ENCODE data around the gene YRDC.

DNA sequence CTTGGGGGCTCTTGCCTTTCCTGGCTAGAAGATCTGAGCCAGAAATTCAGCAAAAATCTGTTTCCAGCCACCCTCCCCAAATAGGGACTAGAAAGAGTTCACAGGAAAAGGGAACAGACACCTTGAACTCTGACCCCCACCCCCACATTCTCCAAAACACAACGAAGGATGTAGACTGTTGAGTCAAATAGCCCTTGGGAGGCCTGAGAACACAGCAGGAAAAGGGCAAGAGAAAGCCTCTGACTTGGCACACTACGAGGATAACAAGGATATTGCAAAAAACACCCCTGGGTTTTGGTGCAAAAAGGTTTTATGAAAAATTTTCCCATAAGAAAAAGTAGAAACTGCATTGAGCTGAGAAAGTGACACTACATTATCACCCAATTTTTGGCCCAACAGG, 1.9 kb upstream of the YRDC start:
- TF ChIP-seq, protein P1, sequence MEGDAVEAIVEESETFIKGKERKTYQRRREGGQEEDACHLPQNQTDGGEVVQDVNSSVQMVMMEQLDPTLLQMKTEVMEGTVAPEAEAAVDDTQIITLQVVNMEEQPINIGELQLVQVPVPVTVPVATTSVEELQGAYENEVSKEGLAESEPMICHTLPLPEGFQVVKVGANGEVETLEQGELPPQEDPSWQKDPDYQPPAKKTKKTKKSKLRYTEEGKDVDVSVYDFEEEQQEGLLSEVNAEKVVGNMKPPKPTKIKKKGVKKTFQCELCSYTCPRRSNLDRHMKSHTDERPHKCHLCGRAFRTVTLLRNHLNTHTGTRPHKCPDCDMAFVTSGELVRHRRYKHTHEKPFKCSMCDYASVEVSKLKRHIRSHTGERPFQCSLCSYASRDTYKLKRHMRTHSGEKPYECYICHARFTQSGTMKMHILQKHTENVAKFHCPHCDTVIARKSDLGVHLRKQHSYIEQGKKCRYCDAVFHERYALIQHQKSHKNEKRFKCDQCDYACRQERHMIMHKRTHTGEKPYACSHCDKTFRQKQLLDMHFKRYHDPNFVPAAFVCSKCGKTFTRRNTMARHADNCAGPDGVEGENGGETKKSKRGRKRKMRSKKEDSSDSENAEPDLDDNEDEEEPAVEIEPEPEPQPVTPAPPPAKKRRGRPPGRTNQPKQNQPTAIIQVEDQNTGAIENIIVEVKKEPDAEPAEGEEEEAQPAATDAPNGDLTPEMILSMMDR (IDR thresholded peaks at IDR 0.05 in 2 of 3, conservative IDR thresholded peaks at IDR 0.05 in 1 of 3; ENCODE audit: borderline replicate concordance in 1 of 3, insufficient read depth in 1 of 3, low read depth in 2 of 3, low read length in 2 of 3): no peak
- TF ChIP-seq RAD21 (IDR thresholded peaks at IDR 0.05; ENCODE audit: low read depth) (no peak), POLR2A (IDR thresholded peaks at IDR 0.05; ENCODE audit: borderline replicate concordance, extremely low read depth, insufficient read depth, insufficient read length) (no peak), TCF7L2 (IDR thresholded peaks at IDR 0.05; ENCODE audit: borderline replicate concordance, extremely low read depth, insufficient read depth, insufficient read length) (no peak), POLR2AphosphoS5 (IDR thresholded peaks at IDR 0.05; ENCODE audit: low read depth, low read length) (no peak), ZNF274 (IDR thresholded peaks at IDR 0.05; ENCODE audit: low read depth, low read length) (no peak), ZFX (IDR thresholded peaks at IDR 0.05) (no peak), ELF1 (IDR thresholded peaks at IDR 0.05; ENCODE audit: borderline replicate concordance, low read depth) (no peak), EZH2phosphoT487 (IDR thresholded peaks at IDR 0.05; ENCODE audit: borderline replicate concordance) (no peak), SRF (IDR thresholded peaks at IDR 0.05; ENCODE audit: low read depth) (no peak), CEBPB (IDR thresholded peaks at IDR 0.05; ENCODE audit: low read depth) (no peak), JUND (IDR thresholded peaks at IDR 0.05) (no peak)
- TF ChIP-seq, protein P2, sequence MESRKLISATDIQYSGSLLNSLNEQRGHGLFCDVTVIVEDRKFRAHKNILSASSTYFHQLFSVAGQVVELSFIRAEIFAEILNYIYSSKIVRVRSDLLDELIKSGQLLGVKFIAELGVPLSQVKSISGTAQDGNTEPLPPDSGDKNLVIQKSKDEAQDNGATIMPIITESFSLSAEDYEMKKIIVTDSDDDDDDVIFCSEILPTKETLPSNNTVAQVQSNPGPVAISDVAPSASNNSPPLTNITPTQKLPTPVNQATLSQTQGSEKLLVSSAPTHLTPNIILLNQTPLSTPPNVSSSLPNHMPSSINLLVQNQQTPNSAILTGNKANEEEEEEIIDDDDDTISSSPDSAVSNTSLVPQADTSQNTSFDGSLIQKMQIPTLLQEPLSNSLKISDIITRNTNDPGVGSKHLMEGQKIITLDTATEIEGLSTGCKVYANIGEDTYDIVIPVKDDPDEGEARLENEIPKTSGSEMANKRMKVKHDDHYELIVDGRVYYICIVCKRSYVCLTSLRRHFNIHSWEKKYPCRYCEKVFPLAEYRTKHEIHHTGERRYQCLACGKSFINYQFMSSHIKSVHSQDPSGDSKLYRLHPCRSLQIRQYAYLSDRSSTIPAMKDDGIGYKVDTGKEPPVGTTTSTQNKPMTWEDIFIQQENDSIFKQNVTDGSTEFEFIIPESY (IDR thresholded peaks at IDR 0.05; ENCODE audit: extremely low read depth, insufficient replicate concordance, low read length): no peak
- TF ChIP-seq, protein P3, sequence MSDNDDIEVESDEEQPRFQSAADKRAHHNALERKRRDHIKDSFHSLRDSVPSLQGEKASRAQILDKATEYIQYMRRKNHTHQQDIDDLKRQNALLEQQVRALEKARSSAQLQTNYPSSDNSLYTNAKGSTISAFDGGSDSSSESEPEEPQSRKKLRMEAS (IDR thresholded peaks at IDR 0.05): no peak

Measured in HCT116 (cell line).